H1 (cell line): ENCODE results near the gene CELF4. TPM values are rescaled to one million over a fixed set of nuclear protein-coding genes. Genes with fewer than 3 reads are reported as not detected.

ENCODE experiments used
- EP300 ChIP-seq, 2 experiments: IDR thresholded peaks; 1 replicate in 1 of 2; 2 replicates in 1 of 2; pipeline ENCODE4 v1.6.1; 2011 to 2012; ENCODE audit warnings: low read depth in 2 of 2, low read length in 2 of 2, mild to moderate bottlenecking in 2 of 2, borderline replicate concordance in 1 of 2, inconsistent platforms in 1 of 2, moderate library complexity in 1 of 2
- POU5F1 ChIP-seq: IDR thresholded peaks from 2 replicates; pipeline ENCODE4 v1.6.1; 2011; ENCODE audit warnings: low read depth, mild to moderate bottlenecking, low read length, moderate library complexity
- RXRA ChIP-seq: IDR thresholded peaks from 2 replicates; pipeline ENCODE4 v1.6.1; 2011; ENCODE audit warnings: low read depth, mild to moderate bottlenecking, low read length, moderate library complexity; ENCODE audit not compliant: insufficient read depth
- SRF ChIP-seq: IDR thresholded peaks from 2 replicates; pipeline ENCODE4 v1.6.1; 2011; ENCODE audit warnings: mild to moderate bottlenecking, low read depth, low read length, moderate library complexity
- TAF1 ChIP-seq: IDR thresholded peaks from 2 replicates; pipeline ENCODE4 v1.6.1; 2011; ENCODE audit warnings: mild to moderate bottlenecking, low read depth, low read length
- polyA plus RNA-seq, 7 experiments: library from polyadenylated mRNA; depleted of rRNA in 3 of 7; stranded (reverse) in 5 of 7; unstranded in 2 of 7; fragments of >200 nt in 5 of 7; fragments of 200-250 nt in 2 of 7; gene quantifications; 1 replicate in 5 of 7; 2 replicates in 1 of 7; 4 replicates in 1 of 7; pipeline versions ENCODE4 v1.2.1 to v1.2.3, GENCODE V29; 2011 to 2013; ENCODE audit warnings: missing spikeins in 2 of 7, mixed read lengths in 2 of 7
- total RNA-seq: library from RNA; stranded (reverse); fragmentation: NEBNext Ultra II Directional; extraction: Animal tissue kit (Norgen Biotek cat#: 25700); gene quantifications from 2 replicates; pipeline ENCODE4 v1.2.1, GENCODE V29; 2021
- TF ChIP-seq, protein P1 (sequence below): IDR thresholded peaks from 2 replicates; pipeline ENCODE4 v1.6.1; 2011; ENCODE audit warnings: low read depth, mild to moderate bottlenecking, low read length; ENCODE audit not compliant: insufficient read depth

CELF4 gene
- total and polyA plus RNA-seq, 2 of the 8 experiments (the other 6 are each of a cell fraction or from before 2014, with no cell fraction given): 1.6 to 3.4 TPM

DNA sequence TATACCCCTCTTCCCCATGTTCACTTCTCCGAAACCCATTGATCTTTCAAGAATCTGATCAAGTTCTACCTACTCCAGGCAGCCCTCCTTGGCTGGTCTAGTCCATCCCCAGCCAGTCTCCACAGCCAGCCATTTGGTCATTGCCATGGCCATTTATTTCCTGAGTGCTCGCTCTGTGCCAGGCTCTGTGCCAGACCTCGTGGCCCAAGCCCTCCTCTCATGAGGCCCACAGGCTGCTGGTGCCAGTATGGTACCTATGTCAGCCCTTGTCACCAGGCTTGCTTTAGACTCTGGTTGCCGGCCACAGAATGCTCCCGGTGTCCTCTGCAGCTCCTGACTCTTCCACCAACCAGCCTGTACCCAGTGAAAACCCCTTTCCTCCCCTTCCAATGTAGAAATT lies 78.8 kb downstream of the CELF4 start (continued):
- TF ChIP-seq SRF: no peak
- TF ChIP-seq POU5F1: no peak
- TF ChIP-seq EP300 (IDR thresholded peaks at IDR 0.05; ENCODE audit: borderline replicate concordance in 1 of 2, low read depth in 2 of 2, low read length in 2 of 2): no peak
- no peak for TF ChIP-seq RXRA
- no peak for TF ChIP-seq TAF1
- TF ChIP-seq, protein P1, sequence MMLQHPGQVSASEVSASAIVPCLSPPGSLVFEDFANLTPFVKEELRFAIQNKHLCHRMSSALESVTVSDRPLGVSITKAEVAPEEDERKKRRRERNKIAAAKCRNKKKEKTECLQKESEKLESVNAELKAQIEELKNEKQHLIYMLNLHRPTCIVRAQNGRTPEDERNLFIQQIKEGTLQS: no peak
- TF ChIP-seq, all 59 proteins: peak for 0
